ENCODE data around the gene RHOT2. TPM values are rescaled to one million over a fixed set of nuclear protein-coding genes. Genes with fewer than 3 reads are reported as not detected.
A peak's percentile ranks its signal among the peaks of the same experiment; 100 is the strongest.

The RHOT2 gene
- polyA plus RNA-seq, 1 donor = 68.7 TPM

GRCh38 chr16:671353-672131 is 3.6 kb downstream of the RHOT2 start:
- no peak for DNase-seq

GRCh38 chr16:672371-672770 is 4.4 kb downstream of the RHOT2 start:
- no peak for DNase-seq

- DNase-seq = no peak
Measured at GRCh38 chr16:672851-673250, 4.9 kb downstream of the RHOT2 start.

GRCh38 chr16:673399-673991 is 5.6 kb downstream of the RHOT2 start:
- DNase-seq = no peak

- DNase-seq = no peak
Measured at GRCh38 chr16:674214-674881, 6.4 kb downstream of the RHOT2 start.

- no peak for DNase-seq
Measured at GRCh38 chr16:674968-675883, 7.3 kb downstream of the RHOT2 start, which contains the start of gene RHBDL1. RHBDL1 (plus strand) TSS chr16:675671; CDS start chr16:675791, 120 bp downstream.

GRCh38 chr16:675884-676564 is 8.1 kb downstream of the RHOT2 start:
- no peak for DNase-seq

- DNase-seq = no peak
Measured at GRCh38 chr16:676565-676902, 8.6 kb downstream of the RHOT2 start.

GRCh38 chr16:676913-677312 is 9.0 kb downstream of the RHOT2 start:
- DNase-seq = no peak

- no peak for DNase-seq
Measured at GRCh38 chr16:677316-678190, 9.6 kb downstream of the RHOT2 start.

- DNase-seq = no peak
Measured at GRCh38 chr16:678209-678857, 10.4 kb downstream of the RHOT2 start.

- peak; percentile 66 for DNase-seq
Measured at GRCh38 chr16:678858-679813, 11.2 kb downstream of the RHOT2 start.

GRCh38 chr16:679814-680624 is 12.1 kb downstream of the RHOT2 start, which contains the start of gene STUB1:
STUB1 (plus strand) TSS chr16:680410; CDS start chr16:680526, 116 bp downstream.
- peak; percentile 91 for DNase-seq

GRCh38 chr16:680625-680945 is 12.7 kb downstream of the RHOT2 start:
- DNase-seq = no peak

- no peak for DNase-seq
Measured at GRCh38 chr16:680967-681745, 13.2 kb downstream of the RHOT2 start.

- DNase-seq = no peak
Measured at GRCh38 chr16:681746-682427, 14.0 kb downstream of the RHOT2 start.
